Kidney epithelial cell (primary cell): ENCODE measurements around the gene RAD54L. TPM values are rescaled to one million over a fixed set of nuclear protein-coding genes. Genes with fewer than 3 reads are reported as not detected.

ENCODE experiments used
- DNase-seq: peaks from one replicate; pipeline ENCODE4 v3.0.0-alpha.2; 2010; ENCODE audit warnings: low read depth
- H3K27me3 ChIP-seq: 2 replicates; pipeline ENCODE4 v1.6.0; 2011; ENCODE audit warnings: low read length; ENCODE audit not compliant: control insufficient read depth, insufficient read depth
- H3K36me3 ChIP-seq: 2 replicates; pipeline ENCODE4 v1.5.1; 2011; ENCODE audit warnings: low read length; ENCODE audit not compliant: control insufficient read depth, insufficient read depth
- H3K4me3 ChIP-seq: 2 replicates; pipeline ENCODE4 v1.5.1; 2011; ENCODE audit warnings: low read depth, mild to moderate bottlenecking, control low read depth, low read length
- total RNA-seq: library from RNA; depleted of rRNA; stranded (reverse); fragments of >200 nt; gene quantifications from 2 replicates; pipeline ENCODE4 v1.2.3, GENCODE V29; 2015
- TF ChIP-seq, protein P1 (sequence below): IDR thresholded peaks from 2 replicates; pipeline ENCODE4 v1.5.1; 2011; ENCODE audit warnings: mild to moderate bottlenecking, moderate library complexity, low read length, control low read depth, inconsistent platforms; ENCODE audit not compliant: insufficient read depth, poor library complexity, severe bottlenecking

Gene RAD54L
- total RNA-seq, 1 donor from 2014 or later, result 6.1 TPM

- peaks cover 4% of the 10 kb centered on the region for H3K36me3 ChIP-seq
- TF ChIP-seq, protein P1, sequence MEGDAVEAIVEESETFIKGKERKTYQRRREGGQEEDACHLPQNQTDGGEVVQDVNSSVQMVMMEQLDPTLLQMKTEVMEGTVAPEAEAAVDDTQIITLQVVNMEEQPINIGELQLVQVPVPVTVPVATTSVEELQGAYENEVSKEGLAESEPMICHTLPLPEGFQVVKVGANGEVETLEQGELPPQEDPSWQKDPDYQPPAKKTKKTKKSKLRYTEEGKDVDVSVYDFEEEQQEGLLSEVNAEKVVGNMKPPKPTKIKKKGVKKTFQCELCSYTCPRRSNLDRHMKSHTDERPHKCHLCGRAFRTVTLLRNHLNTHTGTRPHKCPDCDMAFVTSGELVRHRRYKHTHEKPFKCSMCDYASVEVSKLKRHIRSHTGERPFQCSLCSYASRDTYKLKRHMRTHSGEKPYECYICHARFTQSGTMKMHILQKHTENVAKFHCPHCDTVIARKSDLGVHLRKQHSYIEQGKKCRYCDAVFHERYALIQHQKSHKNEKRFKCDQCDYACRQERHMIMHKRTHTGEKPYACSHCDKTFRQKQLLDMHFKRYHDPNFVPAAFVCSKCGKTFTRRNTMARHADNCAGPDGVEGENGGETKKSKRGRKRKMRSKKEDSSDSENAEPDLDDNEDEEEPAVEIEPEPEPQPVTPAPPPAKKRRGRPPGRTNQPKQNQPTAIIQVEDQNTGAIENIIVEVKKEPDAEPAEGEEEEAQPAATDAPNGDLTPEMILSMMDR, result no peak
- H3K27me3 ChIP-seq, result no peaks in the 10 kb centered on the region
Measured at GRCh38 chr1:46298387-46298786, 50.8 kb downstream of the RAD54L start.

DNA sequence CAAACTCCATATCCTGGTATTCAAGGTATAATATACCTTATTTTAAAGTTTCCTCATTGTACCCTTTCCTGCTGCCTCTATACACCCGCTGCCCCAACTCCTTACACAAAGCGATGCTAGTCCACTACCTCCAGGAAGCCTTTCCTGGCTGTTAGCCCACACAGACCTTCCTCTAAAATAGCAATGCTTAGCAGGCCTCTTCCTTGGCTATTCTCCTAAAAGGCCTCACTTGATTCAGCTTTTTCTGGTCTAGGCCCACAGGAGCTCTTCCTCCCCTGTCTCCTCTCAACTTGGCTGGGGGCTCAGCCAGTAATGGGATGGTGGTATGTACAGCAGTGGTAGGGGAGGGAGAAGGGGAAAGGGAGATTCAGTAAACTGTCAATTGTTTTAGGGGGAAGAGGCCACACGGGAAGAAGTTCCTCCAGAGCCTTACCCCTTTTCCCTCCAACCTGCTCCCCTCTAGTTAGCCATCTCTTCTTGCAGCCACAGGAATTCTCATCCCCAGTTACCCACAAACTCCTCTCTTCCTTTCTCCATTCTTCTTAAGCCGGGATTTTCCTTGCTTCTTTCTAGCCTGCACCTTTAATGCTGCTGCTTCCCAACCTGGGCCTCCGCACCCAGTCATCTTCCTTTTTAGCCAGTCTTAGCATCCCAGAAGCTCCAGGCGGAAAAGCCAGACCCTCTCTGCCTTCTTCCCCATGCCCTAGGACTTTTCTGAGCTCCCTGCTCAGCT lies 53.3 kb downstream of the RAD54L start:
- DNase-seq, result no peak
- Histone ChIP-seq H3K4me3 (peak overlapping the region; percentile 74), H3K27me3 (no peaks in the 10 kb centered on the region), H3K36me3 (peaks cover 4% of the 10 kb centered on the region)
- TF ChIP-seq, protein P1, result no peak

More at GRCh38 chr1:46298387-46298786, 50.8 kb downstream of the RAD54L start:
- DNase-seq, result no peak
- H3K4me3 ChIP-seq, result no peak overlapping the region

DNA sequence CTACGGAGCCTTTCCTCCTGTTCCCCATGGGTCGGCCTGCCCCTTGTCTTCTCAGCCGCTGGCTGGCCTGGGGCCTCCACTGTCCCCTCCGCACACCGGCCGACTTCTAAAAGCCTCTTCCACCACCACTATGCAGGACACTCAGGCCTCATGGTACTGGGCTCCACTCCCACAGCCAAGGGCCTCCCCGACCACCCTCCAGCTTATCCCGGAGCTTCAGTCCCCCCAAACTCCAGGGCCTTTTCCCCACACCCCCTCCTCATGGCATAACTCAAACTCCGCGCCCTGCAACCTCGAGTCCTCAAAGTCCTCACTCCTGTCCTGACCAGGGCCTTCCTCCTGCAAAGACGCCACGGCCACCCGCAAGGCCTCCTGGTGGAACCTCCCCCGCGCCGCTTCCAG lies 53.8 kb downstream of the RAD54L start:
- Histone ChIP-seq H3K27me3 (no peaks in the 10 kb centered on the region), H3K36me3 (peaks cover 4% of the 10 kb centered on the region), H3K4me3 (peak overlapping the region; percentile 74)
- no peak for DNase-seq
- TF ChIP-seq, protein P1, result no peak

DNA sequence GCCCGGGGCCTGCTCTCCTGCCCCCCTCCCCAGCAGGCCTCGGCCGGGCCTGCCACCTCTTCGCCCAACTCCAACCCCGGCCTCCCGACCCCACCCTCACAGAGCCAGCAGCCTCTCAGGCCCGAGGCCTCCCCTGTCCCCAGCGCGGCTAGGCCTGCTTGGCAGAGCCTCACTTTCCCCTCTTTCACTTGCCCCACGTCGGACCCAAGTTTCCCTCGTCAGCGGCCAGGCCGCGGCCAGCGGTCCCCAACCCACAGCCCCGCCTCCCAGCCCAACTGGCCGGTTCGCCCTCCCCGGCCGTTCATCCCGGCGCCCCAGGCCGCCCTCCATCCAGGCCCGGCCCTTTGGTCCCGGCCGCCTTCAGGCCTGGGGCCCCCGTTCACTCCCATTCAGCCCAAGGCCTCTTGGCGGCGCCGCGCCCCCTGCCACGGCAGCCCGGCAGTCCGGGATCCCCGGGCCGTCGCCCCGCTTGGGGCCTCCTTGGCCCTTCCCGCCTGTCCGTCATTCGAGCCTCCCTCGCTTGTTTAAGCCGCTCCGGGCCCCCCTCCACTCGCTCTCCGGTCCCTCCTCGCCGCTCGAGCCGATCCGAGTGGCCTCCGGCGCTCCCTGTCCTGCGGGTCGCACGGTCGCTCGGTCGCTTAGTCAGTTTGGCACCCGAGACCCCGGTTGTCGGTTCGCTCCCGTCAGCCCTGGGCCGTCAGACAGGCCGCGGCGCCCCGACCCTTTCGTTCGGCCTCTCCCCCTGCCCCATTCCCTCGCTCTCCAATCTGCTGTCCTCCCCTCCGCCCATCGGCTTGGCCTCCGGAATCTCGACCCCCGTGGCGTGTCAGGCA lies 54.5 kb downstream of the RAD54L start:
- TF ChIP-seq, protein P1, result no peak
- peaks cover 4% of the 10 kb centered on the region for H3K36me3 ChIP-seq
- peak overlapping the region; percentile 74 for H3K4me3 ChIP-seq
- H3K27me3 ChIP-seq, result no peaks in the 10 kb centered on the region
- no peak for DNase-seq

DNA sequence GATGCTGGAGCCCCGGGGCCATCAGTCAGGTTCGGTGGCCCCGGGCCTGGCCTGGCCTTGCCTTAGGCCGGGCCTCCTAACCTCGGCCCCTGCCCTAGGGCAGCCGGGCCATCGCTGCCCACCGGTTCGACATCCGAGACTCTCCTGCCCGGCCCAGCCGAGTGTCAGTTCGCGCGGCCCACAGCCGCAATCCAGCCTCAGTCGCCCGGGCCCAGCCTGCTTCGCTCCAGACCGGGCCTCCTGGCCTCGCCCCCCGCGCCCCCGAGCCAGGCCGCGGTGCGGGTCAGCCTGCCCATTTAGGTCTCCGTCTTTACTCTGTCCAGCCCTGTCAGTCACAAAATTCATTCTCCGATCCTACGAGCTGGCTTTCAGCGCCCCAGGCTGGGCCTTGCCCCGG lies 55.1 kb downstream of the RAD54L start:
- DNase-seq, result no peak
- TF ChIP-seq, protein P1, result no peak
- Histone ChIP-seq H3K27me3 (no peaks in the 10 kb centered on the region), H3K4me3 (peak overlapping the region; percentile 74), H3K36me3 (no peaks in the 10 kb centered on the region)
